HEK293 (cell line): ENCODE data around the gene SPACA6.

ENCODE experiments used
- CTCF ChIA-PET: fragments of 350-600 bp; formaldehyde crosslinking; extraction: SDS; loops from one replicate; lab custom pipeline; 2021; ENCODE audit warnings: antibody characterized with exemption; lab: Yijun Ruan, JAX
- POLR2A ChIA-PET: fragments of 300-600 bp; formaldehyde crosslinking; extraction: SDS; loops from one replicate; lab custom pipeline; 2020; ENCODE audit warnings: antibody characterized with exemption, inconsistent platforms; lab: Yijun Ruan, JAX
- H3K27ac ChIP-seq: fragments of 200-500 bp; sonication (Bioruptor generic); 2 replicates; pipeline ENCODE4 v1.5.1; 2014; ENCODE audit warnings: low read depth, low read length, control low read depth, inconsistent platforms; ENCODE audit errors: extremely low read depth
- H3K36me3 ChIP-seq, 2 experiments: fragments of 200-500 bp in 1 of 2; sonication (Bioruptor generic) in 1 of 2; 1 replicate in 1 of 2; 2 replicates in 1 of 2; pipeline ENCODE4 v1.5.1; 2014 to 2017; ENCODE audit warnings: inconsistent platforms in 2 of 2, low read length in 2 of 2; ENCODE audit not compliant: control insufficient read depth in 2 of 2, insufficient read depth in 1 of 2
- H3K4me1 ChIP-seq: fragments of 200-500 bp; sonication (Bioruptor generic); 2 replicates; pipeline ENCODE4 v1.5.1; 2014; ENCODE audit warnings: mild to moderate bottlenecking, low read length, inconsistent platforms; ENCODE audit not compliant: control insufficient read depth, insufficient read depth
- H3K4me3 ChIP-seq: 2 replicates; pipeline ENCODE4 v1.5.1; 2011; ENCODE audit warnings: low read depth, mild to moderate bottlenecking, control low read depth, low read length, moderate library complexity
- H3K9me3 ChIP-seq: fragments of 200-500 bp; sonication (Bioruptor generic); 2 replicates; pipeline ENCODE4 v1.5.1; 2014; ENCODE audit warnings: low read depth, low read length, inconsistent platforms; ENCODE audit not compliant: control insufficient read depth, insufficient read depth
- SALL2 ChIP-seq: fragments of 450-650 bp; formaldehyde crosslinking; IDR thresholded peaks from 2 replicates; pipeline ENCODE4 v1.5.0; 2017; ENCODE audit warnings: missing biosample characterization, mild to moderate bottlenecking, missing genetic modification characterization, borderline replicate concordance
- TRIM28 ChIP-seq: IDR thresholded peaks from 2 replicates; pipeline ENCODE4 v1.6.1; 2011; ENCODE audit warnings: low read length, control low read depth, borderline replicate concordance
- YY2 ChIP-seq: fragments of 450-650 bp; formaldehyde crosslinking; IDR thresholded peaks from 2 replicates; pipeline ENCODE4 v1.5.1; 2016; ENCODE audit warnings: missing biosample characterization, missing genetic modification characterization
- ZBTB20 ChIP-seq: fragments of 450-650 bp; formaldehyde crosslinking; IDR thresholded peaks from 2 replicates; pipeline ENCODE4 v1.5.1; 2016; ENCODE audit warnings: missing biosample characterization, missing genetic modification characterization
- ZBTB8A ChIP-seq: fragments of 450-650 bp; formaldehyde crosslinking; IDR thresholded peaks from 2 replicates; pipeline ENCODE4 v1.5.1; 2016; ENCODE audit warnings: missing biosample characterization, missing genetic modification characterization
- ZNF155 ChIP-seq: fragments of 450-650 bp; formaldehyde crosslinking; IDR thresholded peaks from 2 replicates; pipeline ENCODE4 v1.5.1; 2016; ENCODE audit warnings: missing biosample characterization, missing genetic modification characterization
- ZNF214 ChIP-seq: fragments of 450-650 bp; formaldehyde crosslinking; IDR thresholded peaks from 2 replicates; pipeline ENCODE4 v1.5.1; 2017; ENCODE audit warnings: missing biosample characterization, mild to moderate bottlenecking, missing genetic modification characterization, borderline replicate concordance
- ZNF248 ChIP-seq: fragments of 450-650 bp; formaldehyde crosslinking; IDR thresholded peaks from 2 replicates; pipeline ENCODE4 v1.5.1; 2017; ENCODE audit warnings: missing biosample characterization, missing genetic modification characterization
- ZNF292 ChIP-seq: fragments of 450-650 bp; formaldehyde crosslinking; IDR thresholded peaks from 2 replicates; pipeline ENCODE4 v1.5.1; 2016; ENCODE audit warnings: low read depth, missing biosample characterization, missing genetic modification characterization, borderline replicate concordance
- ZNF501 ChIP-seq: fragments of 450-650 bp; formaldehyde crosslinking; IDR thresholded peaks from 2 replicates; pipeline ENCODE4 v1.5.1; 2016; ENCODE audit warnings: missing biosample characterization, missing genetic modification characterization
- ZNF701 ChIP-seq: fragments of 450-650 bp; formaldehyde crosslinking; IDR thresholded peaks from 2 replicates; pipeline ENCODE4 v1.5.1; 2016; ENCODE audit warnings: missing biosample characterization, missing genetic modification characterization
- ZNF776 ChIP-seq: fragments of 450-650 bp; formaldehyde crosslinking; IDR thresholded peaks from 2 replicates; pipeline ENCODE4 v1.5.0; 2017; ENCODE audit warnings: missing biosample characterization, missing genetic modification characterization, borderline replicate concordance
- TF ChIP-seq, protein P1 (sequence below): fragments of 450-650 bp; IDR thresholded peaks from 2 replicates; pipeline ENCODE4 v1.5.1; 2018; ENCODE audit warnings: missing biosample characterization, mild to moderate bottlenecking, missing genetic modification characterization
- TF ChIP-seq, protein P2 (sequence below): fragments of 450-650 bp; formaldehyde crosslinking; IDR thresholded peaks from 2 replicates; pipeline ENCODE4 v1.5.1; 2017; ENCODE audit warnings: missing biosample characterization, missing genetic modification characterization
- TF ChIP-seq, protein P3 (sequence below): fragments of 450-650 bp; formaldehyde crosslinking; conservative IDR thresholded peaks from 2 replicates; pipeline ENCODE4 v1.5.1; 2016; ENCODE audit warnings: low read depth, missing biosample characterization, missing genetic modification characterization
- TF ChIP-seq, protein P4 (sequence below): fragments of 450-650 bp; formaldehyde crosslinking; IDR thresholded peaks from 2 replicates; pipeline ENCODE4 v1.5.1; 2016; ENCODE audit warnings: missing biosample characterization, missing genetic modification characterization

SPACA6 gene

DNA sequence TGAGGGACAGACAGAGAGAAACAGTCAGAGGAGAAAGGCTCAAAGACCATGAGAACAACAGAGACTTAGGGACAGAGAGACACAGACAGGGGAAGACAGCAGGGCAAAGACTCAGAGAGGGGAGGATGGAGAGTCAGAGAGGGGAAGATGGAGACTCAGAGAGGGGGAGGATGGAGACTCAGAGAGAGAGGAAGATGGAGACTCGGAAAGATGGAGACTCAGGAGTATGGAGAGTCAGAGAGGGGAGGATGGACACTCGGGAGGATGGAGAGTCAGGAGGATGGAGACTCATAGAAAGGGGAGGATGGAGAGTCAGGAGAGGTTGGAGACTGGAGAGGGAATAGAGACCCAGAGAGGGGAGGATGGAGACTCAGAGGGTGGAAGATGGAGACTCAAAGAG is 689 bp downstream of the SPACA6 start:
- H3K27ac ChIP-seq, result no peak overlapping the region
- ChIA-PET CTCF (no interaction called here), POLR2A (interaction anchor here (1.5 kb wide), 1 partner anchor 10 kb away, joined by 6 read pairs; no protein-coding TSS in a partner anchor)
- H3K9me3 ChIP-seq, result no peaks in the 10 kb centered on the region
- H3K4me3 ChIP-seq, result no peak overlapping the region
- peaks cover 5% of the 10 kb centered on the region; the same call in 1 of the 2 replicates for H3K4me1 ChIP-seq
- TF ChIP-seq ZNF701 (tag by site-specific recombination) (no peak), ZNF776 (tag by site-specific recombination) (no peak)
- TF ChIP-seq, protein P1, sequence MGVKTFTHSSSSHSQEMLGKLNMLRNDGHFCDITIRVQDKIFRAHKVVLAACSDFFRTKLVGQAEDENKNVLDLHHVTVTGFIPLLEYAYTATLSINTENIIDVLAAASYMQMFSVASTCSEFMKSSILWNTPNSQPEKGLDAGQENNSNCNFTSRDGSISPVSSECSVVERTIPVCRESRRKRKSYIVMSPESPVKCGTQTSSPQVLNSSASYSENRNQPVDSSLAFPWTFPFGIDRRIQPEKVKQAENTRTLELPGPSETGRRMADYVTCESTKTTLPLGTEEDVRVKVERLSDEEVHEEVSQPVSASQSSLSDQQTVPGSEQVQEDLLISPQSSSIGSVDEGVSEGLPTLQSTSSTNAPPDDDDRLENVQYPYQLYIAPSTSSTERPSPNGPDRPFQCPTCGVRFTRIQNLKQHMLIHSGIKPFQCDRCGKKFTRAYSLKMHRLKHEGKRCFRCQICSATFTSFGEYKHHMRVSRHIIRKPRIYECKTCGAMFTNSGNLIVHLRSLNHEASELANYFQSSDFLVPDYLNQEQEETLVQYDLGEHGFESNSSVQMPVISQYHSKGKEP (tag by site-specific recombination), result no peak
- TF ChIP-seq, protein P2, sequence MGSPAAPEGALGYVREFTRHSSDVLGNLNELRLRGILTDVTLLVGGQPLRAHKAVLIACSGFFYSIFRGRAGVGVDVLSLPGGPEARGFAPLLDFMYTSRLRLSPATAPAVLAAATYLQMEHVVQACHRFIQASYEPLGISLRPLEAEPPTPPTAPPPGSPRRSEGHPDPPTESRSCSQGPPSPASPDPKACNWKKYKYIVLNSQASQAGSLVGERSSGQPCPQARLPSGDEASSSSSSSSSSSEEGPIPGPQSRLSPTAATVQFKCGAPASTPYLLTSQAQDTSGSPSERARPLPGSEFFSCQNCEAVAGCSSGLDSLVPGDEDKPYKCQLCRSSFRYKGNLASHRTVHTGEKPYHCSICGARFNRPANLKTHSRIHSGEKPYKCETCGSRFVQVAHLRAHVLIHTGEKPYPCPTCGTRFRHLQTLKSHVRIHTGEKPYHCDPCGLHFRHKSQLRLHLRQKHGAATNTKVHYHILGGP (tag by site-specific recombination), result 0 out of 2 replicates have a peak, but pooled peaks have one; percentile 38
- peaks cover 16 to 59% of the 10 kb centered on the region in 2 experiments; a peak in 2 of 3 replicates for H3K36me3 ChIP-seq

DNA sequence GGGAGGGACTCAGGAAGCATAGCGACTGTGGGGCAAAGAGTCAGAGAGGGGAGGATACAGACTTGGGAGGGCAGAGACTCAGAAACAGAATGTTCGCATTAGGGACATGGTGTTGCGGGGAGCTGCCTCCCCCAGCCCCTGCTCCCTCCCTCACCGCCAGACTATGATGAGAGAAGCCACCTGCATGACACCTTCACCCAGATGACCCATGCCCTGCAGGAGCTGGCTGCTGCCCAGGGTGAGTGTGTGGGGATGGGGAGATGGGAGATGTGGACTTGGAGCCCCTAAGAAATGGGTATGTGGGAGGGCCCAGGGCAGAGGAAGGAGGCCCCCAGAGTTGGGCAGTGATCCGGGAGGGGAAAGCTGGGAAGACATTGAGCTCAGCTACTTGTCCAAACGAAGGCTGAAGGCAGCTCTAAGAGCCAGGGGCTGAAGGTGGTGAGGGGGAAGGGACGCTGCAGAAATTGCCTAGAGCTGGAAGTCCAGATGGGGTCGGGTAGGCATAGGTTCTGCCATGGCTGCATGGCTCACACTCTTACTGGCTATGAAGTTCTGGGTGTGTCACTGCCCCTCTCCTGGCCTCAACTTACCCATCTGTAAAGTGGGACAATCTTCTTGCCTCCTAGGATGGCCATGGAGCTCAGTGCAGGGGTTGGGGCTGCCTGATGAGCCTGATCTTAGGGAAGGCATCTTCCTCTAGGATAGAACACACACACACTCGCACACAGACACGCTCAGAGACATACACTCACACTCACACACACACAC is 1.4 kb downstream of the SPACA6 start:
- peaks cover 5% of the 10 kb centered on the region; the same call in 1 of the 2 replicates for H3K4me1 ChIP-seq
- H3K27ac ChIP-seq, result no peak overlapping the region
- TF ChIP-seq ZNF155 (tag by site-specific recombination), result no peak
- no peak for TF ChIP-seq TRIM28
- no peak for TF ChIP-seq ZNF214 (tag by site-specific recombination)
- TF ChIP-seq ZNF248 (tag by site-specific recombination), result no peak
- TF ChIP-seq ZNF501 (tag by site-specific recombination), result no peak
- TF ChIP-seq SALL2 (tag by site-specific recombination), result no peak
- H3K4me3 ChIP-seq, result no peak overlapping the region
- no peaks in the 10 kb centered on the region for H3K9me3 ChIP-seq
- POLR2A ChIA-PET, result interaction anchor here (1.5 kb wide), 1 partner anchor 9 kb away, joined by 6 read pairs; no protein-coding TSS in a partner anchor
- H3K36me3 ChIP-seq, result peaks cover 19 to 66% of the 10 kb centered on the region in 2 experiments; a peak in 2 of 3 replicates
- CTCF ChIA-PET, result no interaction called here

DNA sequence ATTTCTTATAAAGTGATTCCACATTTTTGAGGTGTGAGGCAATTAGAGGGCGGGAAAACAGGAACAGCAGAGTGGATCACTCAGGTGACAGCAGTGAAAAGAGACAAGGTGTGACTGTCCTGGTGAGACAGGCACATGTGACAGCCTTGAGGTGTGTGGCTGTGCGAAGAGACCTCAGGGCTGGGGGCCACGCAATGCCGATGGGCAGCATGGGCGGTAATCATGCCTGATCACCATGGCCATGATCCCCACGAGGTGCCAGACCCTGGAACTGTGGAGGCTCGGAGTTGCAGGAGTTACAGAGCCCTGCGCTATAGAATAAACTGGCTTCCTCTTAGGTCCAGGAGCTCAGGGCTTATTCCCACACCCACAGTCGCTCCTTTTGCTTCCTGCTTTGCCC is 2.0 kb downstream of the SPACA6 start:
- H3K4me1 ChIP-seq, result peaks cover 5% of the 10 kb centered on the region; the same call in 1 of the 2 replicates
- H3K4me3 ChIP-seq, result no peak overlapping the region
- ChIA-PET POLR2A (interaction anchor here (1.5 kb wide), 1 partner anchor 9 kb away, joined by 6 read pairs; no protein-coding TSS in a partner anchor), CTCF (no interaction called here)
- no peaks in the 10 kb centered on the region for H3K9me3 ChIP-seq
- peaks cover 22 to 71% of the 10 kb centered on the region in 2 experiments; a peak in 2 of 3 replicates for H3K36me3 ChIP-seq
- H3K27ac ChIP-seq, result no peak overlapping the region
- TF ChIP-seq, protein P3, sequence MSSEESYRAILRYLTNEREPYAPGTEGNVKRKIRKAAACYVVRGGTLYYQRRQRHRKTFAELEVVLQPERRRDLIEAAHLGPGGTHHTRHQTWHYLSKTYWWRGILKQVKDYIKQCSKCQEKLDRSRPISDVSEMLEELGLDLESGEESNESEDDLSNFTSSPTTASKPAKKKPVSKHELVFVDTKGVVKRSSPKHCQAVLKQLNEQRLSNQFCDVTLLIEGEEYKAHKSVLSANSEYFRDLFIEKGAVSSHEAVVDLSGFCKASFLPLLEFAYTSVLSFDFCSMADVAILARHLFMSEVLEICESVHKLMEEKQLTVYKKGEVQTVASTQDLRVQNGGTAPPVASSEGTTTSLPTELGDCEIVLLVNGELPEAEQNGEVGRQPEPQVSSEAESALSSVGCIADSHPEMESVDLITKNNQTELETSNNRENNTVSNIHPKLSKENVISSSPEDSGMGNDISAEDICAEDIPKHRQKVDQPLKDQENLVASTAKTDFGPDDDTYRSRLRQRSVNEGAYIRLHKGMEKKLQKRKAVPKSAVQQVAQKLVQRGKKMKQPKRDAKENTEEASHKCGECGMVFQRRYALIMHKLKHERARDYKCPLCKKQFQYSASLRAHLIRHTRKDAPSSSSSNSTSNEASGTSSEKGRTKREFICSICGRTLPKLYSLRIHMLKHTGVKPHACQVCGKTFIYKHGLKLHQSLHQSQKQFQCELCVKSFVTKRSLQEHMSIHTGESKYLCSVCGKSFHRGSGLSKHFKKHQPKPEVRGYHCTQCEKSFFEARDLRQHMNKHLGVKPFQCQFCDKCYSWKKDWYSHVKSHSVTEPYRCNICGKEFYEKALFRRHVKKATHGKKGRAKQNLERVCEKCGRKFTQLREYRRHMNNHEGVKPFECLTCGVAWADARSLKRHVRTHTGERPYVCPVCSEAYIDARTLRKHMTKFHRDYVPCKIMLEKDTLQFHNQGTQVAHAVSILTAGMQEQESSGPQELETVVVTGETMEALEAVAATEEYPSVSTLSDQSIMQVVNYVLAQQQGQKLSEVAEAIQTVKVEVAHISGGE (tag by site-specific recombination), result no peak
- TF ChIP-seq, protein P4, sequence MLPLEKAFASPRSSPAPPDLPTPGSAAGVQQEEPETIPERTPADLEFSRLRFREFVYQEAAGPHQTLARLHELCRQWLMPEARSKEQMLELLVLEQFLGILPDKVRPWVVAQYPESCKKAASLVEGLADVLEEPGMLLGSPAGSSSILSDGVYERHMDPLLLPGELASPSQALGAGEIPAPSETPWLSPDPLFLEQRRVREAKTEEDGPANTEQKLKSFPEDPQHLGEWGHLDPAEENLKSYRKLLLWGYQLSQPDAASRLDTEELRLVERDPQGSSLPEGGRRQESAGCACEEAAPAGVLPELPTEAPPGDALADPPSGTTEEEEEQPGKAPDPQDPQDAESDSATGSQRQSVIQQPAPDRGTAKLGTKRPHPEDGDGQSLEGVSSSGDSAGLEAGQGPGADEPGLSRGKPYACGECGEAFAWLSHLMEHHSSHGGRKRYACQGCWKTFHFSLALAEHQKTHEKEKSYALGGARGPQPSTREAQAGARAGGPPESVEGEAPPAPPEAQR (tag by site-specific recombination), result no peak
- TF ChIP-seq ZNF292 (tag by site-specific recombination), result no peak
- no peak for TF ChIP-seq ZBTB20 (tag by site-specific recombination)
- TF ChIP-seq YY2, result no peak
- no peak for TF ChIP-seq ZBTB8A (tag by site-specific recombination)
